Skin epidermis (tissue), 12 donors: ENCODE data around the gene RAB27B.

Source experiments
- H3K27ac ChIP-seq, 21 experiments: fragments of 200-600 bp; sonication (generic) in 11 of 21; one replicate each; pipeline ENCODE4 v1.5.0; 2020; ENCODE audit warnings: mild to moderate bottlenecking in 3 of 21, inconsistent platforms in 2 of 21, moderate library complexity in 2 of 21
- H3K4me3 ChIP-seq, 7 experiments: fragments of 200-600 bp; sonication (generic) in 2 of 7; one replicate each; pipeline ENCODE4 v1.5.0; 2020; ENCODE audit warnings: inconsistent platforms in 2 of 7, mild to moderate bottlenecking in 2 of 7, moderate library complexity in 1 of 7

RAB27B gene

GRCh38 chr18:54856105-54856646 lies 27.9 kb downstream of the RAB27B start:
- Histone ChIP-seq H3K4me3 (no peak overlapping the region), H3K27ac (no peak overlapping the region)

- H3K4me3 ChIP-seq: no peak overlapping the region
- no peak overlapping the region for H3K27ac ChIP-seq
Observed at GRCh38 chr18:54857499-54857898, 29.2 kb downstream of the RAB27B start.

- Histone ChIP-seq H3K27ac (peak overlapping the region in 1 of 21 experiments; percentile 39), H3K4me3 (no peak overlapping the region)
Observed at GRCh38 chr18:54859667-54860421, 31.6 kb downstream of the RAB27B start.

GRCh38 chr18:54860941-54861340 lies 32.7 kb downstream of the RAB27B start:
- Histone ChIP-seq H3K4me3 (no peak overlapping the region), H3K27ac (no peak overlapping the region)

- H3K27ac ChIP-seq: no peak overlapping the region
- no peak overlapping the region for H3K4me3 ChIP-seq
Observed at GRCh38 chr18:54867131-54867530, 38.9 kb downstream of the RAB27B start.

- H3K4me3 ChIP-seq: no peak overlapping the region
- no peak overlapping the region for H3K27ac ChIP-seq
Observed at GRCh38 chr18:54871231-54871630, 43.0 kb downstream of the RAB27B start.

- Histone ChIP-seq H3K27ac (no peak overlapping the region), H3K4me3 (no peak overlapping the region)
Observed at GRCh38 chr18:54872681-54873080, 44.4 kb downstream of the RAB27B start.

GRCh38 chr18:54873884-54874255 lies 45.6 kb downstream of the RAB27B start:
- H3K27ac ChIP-seq: no peak overlapping the region
- no peak overlapping the region for H3K4me3 ChIP-seq

GRCh38 chr18:54875063-54875462 lies 46.8 kb downstream of the RAB27B start:
- no peak overlapping the region for H3K27ac ChIP-seq
- H3K4me3 ChIP-seq: no peak overlapping the region

- Histone ChIP-seq H3K4me3 (no peak overlapping the region), H3K27ac (no peak overlapping the region)
Observed at GRCh38 chr18:54877076-54877475, 48.8 kb downstream of the RAB27B start.

GRCh38 chr18:54878159-54878622 lies 49.9 kb downstream of the RAB27B start:
- no peak overlapping the region for H3K27ac ChIP-seq
- H3K4me3 ChIP-seq: no peak overlapping the region

- Histone ChIP-seq H3K27ac (no peak overlapping the region), H3K4me3 (no peak overlapping the region)
Observed at GRCh38 chr18:54878659-54879358, 50.5 kb downstream of the RAB27B start.

GRCh38 chr18:54879691-54880090 lies 51.4 kb downstream of the RAB27B start:
- Histone ChIP-seq H3K27ac (no peak overlapping the region), H3K4me3 (no peak overlapping the region)

- Histone ChIP-seq H3K4me3 (no peak overlapping the region), H3K27ac (peak overlapping the region in 1 of 21 experiments; percentile 39)
Observed at GRCh38 chr18:54880395-54881105, 52.3 kb downstream of the RAB27B start.

GRCh38 chr18:54881229-54881768 lies 53.0 kb downstream of the RAB27B start:
- peak overlapping the region in 1 of 21 experiments; percentile 11 for H3K27ac ChIP-seq
- H3K4me3 ChIP-seq: no peak overlapping the region

GRCh38 chr18:54882318-54882717 lies 54.0 kb downstream of the RAB27B start:
- no peak overlapping the region for H3K4me3 ChIP-seq

GRCh38 chr18:54883816-54884604 lies 55.7 kb downstream of the RAB27B start:
- Histone ChIP-seq H3K27ac (no peak overlapping the region), H3K4me3 (no peak overlapping the region)

More at GRCh38 chr18:54882318-54882717, 54.0 kb downstream of the RAB27B start:
- no peak overlapping the region for H3K27ac ChIP-seq

GRCh38 chr18:54888378-54888777 lies 60.1 kb downstream of the RAB27B start:
- H3K27ac ChIP-seq: no peak overlapping the region
- no peak overlapping the region for H3K4me3 ChIP-seq

- H3K4me3 ChIP-seq: no peak overlapping the region
- H3K27ac ChIP-seq: no peak overlapping the region
Observed at GRCh38 chr18:54888933-54889332, 60.7 kb downstream of the RAB27B start.
